ENCODE results near the gene CAND2.
A peak's percentile ranks its signal among the peaks of the same experiment; 100 is the strongest.
"Not testable (repeated sequence)": the region's sequence is repeated elsewhere in the genome, so short reads cannot be mapped to it uniquely, and the experiment has no call there.

The CAND2 gene

DNA sequence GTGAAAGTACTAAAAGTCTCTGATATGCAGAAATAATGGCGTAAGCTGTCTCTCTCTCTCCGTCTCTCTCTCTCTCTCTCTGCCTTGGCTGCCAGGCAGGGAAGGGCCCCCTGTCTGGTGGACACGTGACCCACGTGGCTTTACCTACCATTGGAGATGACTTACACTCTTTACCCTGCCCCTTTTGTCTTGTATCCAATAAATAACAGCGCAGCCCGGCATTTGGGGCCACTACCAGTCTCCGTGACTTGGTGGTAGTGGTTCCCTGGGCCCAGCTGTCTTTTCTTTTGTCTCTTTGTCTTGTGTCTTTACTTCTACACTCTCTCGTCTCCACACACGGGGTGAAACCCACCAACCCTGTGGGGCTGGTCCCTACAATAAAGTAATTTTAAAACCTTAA, 25.2 kb upstream of the CAND2 start:
- no peak for DNase-seq (ENCODE audit: low read depth in 3 of 3)

DNA sequence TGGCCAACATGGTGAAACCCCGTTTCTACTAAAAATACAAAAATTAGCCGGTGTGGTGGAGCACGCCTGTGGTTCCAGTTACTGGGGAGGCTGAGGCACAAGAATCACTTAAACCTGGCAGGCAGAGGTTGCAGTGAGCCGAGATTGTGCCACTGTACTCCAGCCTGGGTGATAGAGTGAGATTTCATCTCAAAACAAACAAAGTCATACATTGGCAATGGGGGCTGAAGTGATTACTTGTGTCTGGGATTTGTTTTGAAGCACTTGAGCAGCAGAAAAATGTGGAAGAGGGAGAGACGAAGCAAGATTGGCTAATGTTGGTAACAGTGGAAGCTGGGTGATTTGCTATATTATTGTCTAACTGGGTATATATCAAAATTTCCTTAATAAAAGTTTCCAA, 24.0 kb upstream of the CAND2 start:
- DNase-seq (ENCODE audit: low read depth in 3 of 3) = no peak

DNA sequence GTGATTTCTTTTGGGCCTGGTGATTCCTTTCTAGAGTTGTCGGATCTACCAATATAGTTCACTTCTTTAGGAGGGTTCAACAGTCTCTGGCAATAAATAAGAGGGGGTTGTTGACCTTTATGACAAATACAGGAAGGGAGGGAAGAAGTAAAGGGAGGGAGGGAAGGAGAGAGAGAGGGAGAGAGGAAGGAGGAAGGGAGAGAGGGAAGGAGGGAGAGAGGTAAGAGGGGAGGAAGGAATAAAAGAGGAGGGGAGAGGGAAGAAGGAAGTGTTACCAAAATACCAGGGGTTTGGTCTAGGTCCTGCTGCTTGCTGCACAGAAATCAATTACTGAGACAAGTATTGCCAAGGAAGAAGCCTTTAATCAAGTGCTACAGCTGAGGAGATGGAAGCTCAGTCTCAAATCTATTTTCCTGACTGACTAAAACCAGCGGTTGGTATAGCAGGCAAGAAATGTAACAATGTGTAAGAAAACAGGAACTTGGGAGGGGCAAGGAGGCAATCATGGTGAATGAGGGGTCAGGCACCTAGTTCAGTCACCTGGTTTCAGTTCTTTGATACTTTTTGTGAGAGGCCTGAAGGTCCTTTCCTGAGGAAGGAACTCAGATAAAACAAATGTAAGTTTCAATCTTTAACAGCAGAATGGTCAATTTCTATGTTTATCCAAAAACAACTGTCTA, 23.3 kb upstream of the CAND2 start:
- DNase-seq (ENCODE audit: low read depth in 3 of 3) = no peak

DNA sequence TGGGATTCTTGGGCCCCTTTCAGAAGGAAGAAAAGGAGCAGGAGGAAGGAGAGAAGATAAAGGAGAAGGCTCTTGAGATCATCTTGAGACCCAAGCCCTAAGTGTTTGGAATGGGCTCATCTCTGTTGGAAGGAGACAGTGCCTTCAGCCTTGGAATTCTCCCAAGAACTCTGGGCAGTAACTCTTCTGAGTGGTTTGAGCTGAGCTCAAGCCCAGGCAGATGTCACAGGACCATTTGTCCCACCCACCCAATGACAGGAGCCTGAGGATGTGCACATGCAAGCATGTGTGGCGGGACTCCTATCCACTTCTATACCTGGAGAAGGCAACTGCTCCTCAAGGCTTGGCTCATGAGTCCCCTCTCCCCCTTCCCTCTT, 22.8 kb upstream of the CAND2 start:
- DNase-seq (ENCODE audit: low read depth in 3 of 3) = no peak

DNA sequence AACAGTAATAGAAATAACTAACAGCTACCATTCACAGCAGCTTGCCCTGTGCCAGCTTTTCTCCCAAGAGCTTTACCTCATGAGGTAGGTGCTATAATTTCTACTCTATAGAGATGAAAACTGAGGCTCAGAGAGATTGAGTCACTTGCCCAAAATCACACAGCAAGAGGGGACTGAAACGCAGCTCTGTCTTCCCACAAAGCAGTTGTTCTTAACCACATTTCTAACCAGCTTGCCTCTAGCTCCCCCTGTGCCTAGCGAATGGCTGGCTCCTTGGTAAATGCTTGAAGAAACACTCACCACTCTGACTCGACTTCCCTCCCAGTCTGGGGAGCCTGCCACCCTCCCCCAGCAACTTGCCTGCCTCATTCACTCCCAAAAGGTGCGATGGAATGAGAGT, 21.9 kb upstream of the CAND2 start:
- no peak for DNase-seq (ENCODE audit: low read depth in 3 of 3)

DNA sequence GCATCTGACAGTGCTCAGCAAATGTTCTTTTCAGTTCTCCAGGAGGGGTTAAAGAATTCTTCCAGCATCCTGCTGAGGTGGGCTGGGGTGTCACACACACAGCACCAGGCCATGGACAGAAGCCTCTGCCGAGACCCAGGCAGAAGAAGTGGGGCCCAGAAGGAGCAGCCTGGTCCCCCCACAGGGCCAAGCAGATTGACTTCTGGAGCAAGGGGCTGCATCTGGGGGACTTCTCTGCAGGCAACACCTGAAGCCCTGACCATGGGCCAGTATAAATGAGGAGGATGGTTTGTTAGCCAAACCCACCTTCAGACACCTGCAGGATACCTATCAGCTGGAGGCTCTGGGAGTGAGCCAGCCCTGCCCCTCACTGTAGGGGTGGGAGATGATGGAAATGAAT, 21.3 kb upstream of the CAND2 start:
- no peak for DNase-seq (ENCODE audit: low read depth in 3 of 3)

DNA sequence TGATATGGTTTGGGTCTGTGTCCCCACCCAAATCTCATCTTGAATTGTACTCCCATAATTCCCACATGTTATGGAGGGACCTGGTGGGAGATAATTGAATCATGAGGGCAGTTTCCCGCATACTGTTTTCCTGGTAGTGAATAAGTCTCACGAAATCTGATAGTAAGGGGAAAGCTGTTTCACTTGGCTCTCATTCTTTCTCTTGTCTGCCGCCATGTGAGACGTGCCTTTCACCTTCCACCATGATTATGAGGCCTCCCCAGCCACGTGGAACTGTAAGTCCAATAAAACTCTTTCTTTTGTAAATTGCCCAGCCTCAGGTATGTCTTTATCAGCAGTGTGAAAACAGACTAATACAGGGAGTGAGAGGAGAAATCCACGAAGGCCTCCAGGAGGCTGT, 20.5 kb upstream of the CAND2 start:
- not testable (repeated sequence) for DNase-seq (ENCODE audit: low read depth in 3 of 3)

DNA sequence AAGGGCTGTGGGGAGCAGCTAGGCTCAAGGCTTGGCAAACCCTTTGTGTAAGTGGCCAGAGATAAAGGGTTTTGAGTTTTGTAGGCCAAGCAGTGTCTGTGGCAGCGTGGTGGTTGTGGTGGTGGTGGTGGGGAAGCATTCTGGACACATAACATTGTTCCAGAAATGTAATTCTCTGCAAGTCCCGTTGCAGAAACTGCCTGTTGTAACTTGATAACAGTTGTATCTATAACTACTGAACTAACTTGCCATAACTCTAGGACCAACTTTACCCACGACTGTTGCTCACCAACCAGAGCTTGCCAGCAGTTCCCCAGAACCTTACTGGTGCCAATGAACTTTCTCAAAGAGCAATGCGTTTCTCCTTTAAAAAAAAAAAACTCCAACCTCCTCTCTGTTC, 19.3 kb upstream of the CAND2 start:
- no peak for DNase-seq (ENCODE audit: low read depth in 3 of 3)

DNA sequence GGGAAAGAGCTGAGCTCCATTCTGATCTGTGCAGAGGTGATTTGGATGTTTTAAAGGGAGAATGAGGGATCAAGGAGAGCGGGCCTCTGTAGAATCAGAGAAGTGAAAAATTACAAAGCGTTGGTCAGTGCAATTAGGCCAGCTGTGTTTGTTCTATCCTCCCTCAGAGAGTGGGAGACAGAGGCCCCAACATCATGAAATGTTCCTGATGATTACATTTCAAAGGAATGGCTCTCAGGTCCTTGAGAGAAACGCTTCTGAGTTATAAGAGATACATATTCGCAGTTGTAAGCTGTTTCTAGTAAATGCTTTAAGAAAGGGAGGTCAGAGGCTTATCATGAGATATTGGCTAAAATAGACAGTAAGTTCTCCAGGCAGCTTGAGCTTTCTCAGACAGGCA, 15.7 kb upstream of the CAND2 start:
- DNase-seq (ENCODE audit: low read depth in 3 of 3) = no peak

DNA sequence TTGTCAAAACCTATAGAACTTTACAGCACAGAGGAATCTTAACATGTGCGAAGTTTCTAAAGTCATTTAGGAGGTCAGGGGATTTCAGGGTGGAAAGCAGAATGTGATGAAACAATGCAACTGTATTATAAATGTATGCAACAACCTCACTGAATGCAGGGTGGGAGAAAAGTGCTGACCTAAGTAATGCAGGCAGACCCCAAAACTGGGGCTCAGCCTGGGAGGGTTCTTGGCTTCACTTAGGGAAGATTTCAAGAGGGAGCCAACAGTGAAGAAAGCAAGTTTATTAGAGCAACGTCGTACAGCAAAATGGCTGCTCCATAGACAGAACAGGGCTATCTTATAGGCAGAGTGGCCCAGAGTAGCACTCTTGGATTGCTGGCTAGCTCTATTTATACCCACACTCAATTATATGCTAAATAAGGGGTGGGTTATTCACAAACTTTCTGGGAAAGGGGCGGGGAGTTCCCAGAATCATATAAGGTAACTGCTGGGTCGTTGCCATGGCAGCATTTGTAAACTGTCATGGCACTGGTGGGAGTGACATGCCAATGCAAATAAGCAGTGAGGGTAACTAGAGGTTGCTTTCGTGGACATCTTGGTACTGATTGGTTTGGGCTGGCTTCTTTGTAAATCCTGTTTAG, 14.2 kb upstream of the CAND2 start:
- no peak for DNase-seq (ENCODE audit: low read depth in 3 of 3)

DNA sequence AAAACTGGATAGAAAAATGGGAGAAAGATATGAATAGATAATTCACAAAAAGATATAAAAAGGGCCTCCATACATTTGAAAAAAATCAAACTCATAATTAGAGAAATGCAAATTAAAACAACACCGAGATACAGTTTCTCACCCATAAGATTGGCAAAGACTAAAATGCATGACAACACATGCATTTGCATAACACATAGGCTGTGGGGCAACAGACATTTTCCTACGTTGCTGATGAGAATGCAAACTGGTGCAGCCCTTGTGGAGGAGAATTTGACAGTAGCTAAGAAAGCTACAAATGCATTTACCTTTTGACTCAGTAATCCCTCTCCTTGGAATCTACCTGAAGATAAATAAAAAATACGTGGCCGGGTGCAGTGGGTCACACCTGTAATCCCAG, 11.4 kb upstream of the CAND2 start:
- no peak for DNase-seq (ENCODE audit: low read depth in 3 of 3)

DNA sequence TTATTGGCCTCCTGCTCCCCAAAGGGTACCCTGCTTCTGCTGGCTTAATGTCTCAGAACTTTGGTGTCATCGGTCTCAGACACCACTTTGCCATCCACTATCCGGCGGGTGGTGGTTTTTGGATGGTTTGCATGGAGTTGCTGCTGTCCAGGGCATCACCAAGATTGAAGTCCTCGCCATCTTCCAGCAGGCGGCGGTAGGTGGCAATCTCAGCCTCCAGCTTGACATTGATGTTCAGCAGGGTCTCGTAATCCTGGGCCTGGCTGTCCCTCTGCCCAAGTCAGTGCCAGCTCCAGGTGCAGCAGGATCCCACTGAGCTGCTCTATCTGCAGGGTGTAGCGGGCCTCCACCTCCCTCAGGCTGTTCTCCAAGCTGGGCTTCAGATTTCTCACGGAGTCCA, 9.1 kb upstream of the CAND2 start:
- DNase-seq (ENCODE audit: low read depth in 3 of 3) = peak; percentile 28 to 66 (median 29)

DNA sequence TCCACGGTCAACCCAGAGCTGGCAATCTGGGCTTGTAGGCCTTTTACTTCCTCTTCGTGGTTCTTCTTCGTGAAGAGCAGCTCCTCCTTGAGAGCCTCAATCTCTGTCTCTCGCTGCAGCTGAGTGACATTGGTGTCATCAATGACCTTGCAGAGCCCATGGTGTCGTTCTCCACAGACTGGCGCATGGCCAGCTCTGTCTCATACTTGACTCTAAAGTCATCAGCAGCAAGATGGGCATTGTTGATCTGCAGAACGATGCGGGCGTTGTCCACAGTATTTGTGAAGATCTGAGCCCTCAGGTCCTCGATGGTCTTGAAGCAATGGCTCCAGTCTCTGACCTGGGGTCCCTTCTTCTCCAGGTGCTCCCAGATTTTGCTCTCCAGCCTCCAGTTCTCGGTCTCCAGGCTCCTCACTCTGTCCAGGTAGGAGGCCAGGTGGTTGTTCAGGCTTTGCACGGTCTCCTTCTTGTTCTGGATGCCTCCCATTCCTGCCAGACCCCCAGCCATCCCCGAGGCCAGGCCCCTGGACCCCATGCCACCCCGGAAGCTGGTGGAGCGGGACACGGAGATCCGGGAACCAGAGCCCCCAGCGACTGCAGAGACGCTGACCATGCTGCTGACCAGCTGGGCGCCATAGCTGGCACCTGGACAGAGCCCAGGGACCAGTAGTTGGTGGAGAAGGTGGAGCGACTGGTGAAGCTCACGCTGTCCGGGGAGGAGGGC, 8.4 kb upstream of the CAND2 start:
- DNase-seq (ENCODE audit: low read depth in 3 of 3) = not testable (repeated sequence)

DNA sequence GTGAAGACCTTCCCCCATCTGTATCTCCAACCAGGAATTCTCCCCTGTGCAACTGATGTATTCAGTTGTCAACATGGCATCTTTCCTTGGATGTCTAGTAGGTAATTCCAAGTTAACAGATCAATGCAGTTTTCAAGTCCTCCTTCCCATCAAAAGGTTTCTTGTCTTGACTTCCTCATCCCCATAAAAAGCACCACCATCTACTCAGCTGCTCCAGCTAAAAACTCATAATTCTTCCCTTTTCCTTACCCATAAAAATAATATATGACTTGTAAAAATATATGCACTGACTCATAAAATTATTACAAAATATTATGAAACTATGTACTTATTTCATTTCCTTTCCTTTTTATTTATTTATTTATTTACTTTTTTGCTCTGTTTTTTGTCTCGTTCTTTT, 5.0 kb upstream of the CAND2 start:
- DNase-seq (ENCODE audit: low read depth in 3 of 3) = no peak

DNA sequence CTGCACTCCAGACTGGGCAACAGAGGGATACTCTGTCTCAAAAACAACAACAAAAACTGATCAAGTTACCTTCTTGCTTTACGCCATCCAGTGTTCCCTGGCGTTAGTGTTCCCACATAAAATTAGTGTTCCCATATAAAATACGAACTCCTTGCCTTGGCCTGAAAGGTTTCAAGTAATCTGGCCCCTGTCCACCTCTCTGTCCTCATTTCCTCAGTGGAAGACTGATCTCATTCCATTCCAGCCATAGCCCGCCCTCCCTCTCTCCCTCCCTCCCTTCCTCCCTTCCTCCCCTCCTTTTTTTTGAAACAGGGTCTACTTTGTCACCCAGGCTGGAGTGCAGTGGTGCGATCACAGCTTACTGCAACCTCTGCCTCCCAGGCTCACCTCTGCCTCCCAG, 2.8 kb upstream of the CAND2 start:
- DNase-seq (ENCODE audit: low read depth in 3 of 3) = no peak

DNA sequence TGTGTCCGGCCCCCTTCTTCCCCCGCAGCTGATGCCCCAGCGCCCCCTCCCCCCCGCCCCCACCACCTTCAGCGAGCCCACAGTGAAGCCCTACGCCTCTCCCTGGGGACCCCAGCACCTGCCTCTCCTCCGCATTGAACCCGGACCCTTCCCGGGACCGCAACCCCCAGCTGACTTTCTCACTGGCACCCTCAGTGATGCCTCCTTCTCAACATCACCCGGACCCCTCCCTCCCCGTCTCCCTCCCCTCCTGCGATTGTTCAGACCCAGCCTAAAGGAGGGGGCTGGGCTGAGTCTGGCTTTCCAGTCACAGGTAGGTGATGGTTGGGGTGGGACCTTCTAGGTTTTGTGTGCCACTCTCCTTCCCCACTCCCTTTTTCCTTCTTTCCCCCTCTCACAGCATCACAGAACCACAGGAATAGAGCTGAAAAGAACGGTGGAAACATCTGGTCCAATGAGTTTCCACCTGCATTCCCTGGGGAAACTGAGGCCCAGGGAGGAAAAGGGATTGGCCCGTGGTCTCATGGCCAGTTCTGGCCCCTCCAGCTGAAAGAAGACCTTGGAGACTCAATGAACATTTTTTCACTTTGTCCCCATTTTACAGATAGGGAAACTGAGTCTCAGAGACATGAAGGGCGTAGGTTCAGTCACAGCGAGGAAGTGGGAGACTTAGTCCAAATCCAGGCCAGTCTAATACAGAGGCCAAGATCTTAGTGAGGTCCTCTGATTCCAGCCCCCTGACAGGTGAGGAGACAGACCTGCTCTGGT, 828 bp downstream of the CAND2 start:
- no peak for DNase-seq (ENCODE audit: low read depth in 3 of 3)

DNA sequence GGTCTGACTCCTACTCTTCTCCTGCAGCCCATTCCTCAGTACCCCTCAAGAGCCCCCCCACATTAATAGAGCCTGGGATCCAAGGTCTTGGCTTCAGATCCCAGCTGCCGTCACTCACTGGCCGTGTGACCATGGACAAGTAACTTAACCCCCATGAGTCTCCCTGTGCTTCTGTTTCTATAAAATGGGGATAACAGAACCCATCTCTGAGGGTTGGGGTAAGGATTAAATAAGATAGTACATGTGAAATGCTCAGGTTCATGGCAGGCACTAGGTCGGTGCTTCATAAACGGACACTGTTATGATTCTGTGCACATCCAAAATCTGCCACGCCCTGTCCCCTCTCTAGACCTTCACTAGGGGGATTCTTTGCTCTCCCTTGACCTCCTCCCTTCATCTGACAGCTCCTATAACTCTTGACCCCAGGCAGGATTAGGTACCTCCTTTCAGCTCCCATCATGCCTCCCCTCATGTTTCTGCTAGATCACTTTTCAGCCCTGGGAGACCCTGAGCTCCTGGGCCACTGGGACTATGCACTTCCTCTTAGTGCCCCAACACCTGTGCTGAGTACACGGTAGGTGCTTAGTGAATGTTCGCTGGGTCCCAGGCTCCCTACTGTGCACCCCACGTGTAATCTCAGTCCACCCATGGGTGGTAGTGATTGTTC, 1.5 kb downstream of the CAND2 start:
- no peak for DNase-seq (ENCODE audit: low read depth in 3 of 3)

DNA sequence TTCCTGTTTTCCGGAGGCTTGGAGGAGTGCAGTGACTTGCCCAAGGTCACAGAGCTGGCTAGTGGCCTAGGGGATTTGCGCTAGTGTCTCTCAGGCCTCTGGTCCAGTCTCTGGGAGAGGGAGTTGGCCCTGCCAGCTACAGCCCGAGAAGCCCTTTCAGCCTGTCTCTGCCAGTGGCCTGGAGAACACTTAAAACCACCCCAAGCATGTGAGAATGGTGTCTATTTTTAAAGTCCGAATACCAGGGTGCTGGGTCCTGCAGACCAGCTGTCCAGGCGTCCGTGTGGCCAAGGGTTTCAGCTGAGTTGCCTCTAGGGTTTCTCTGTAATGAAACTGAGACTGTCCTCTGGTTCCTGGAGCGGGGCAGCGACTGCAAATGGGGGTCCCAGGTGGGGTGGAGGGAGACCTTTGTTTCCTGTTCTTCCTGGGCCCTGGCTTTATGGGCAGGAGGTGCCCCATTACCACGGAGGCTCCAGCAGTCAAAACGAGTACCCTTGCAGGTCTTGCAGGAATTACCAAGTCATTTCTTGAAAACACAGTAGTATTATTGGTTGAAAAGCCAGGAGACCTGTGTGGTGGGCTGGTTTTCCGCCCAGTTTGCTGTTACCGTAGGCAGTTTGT, 2.2 kb downstream of the CAND2 start:
- no peak for DNase-seq (ENCODE audit: low read depth in 3 of 3)

DNA sequence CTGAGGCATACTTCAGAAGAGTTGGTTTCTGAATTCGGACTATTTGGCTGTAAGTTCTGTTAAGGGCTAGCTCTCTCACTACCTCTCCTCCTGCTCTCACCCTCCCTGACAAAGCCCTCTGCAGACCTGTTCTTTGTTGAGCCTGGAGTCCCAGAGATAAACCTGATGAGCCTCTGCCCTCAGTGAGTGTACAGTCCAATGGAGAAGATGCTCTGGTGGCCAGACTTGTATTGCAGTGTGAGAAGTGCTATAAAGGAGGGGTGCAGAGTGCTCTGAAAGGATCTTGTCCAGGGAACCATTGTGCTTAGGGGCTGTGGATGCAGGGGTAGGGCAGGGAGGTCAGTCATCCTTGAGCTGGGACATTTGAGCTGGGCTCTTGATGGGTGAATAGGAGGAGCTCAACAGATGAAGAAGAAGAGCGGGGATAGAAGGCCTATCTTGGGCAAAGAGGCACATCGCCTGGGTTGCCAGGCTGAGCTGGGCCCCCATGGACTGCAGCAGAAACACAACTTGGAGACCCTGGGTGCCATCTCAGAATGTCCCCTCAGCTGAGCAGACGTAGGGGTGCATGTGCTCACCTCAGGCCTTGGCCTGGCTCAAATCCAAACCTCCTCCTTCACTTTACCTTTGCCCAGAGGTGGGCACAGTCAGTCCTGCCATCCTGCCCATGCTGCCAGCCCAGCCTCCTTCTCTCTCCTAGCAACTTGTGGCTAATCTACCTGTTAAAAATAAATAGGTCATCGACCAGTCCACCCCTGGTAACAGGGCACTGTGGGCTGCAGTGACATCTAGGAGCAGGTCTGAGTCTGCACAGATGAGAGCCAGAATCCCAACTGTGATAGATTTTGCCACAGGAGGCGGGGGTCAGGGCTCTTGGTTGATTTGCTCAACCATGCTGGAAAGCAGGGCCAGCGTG, 3.3 kb downstream of the CAND2 start:
- no peak for DNase-seq (ENCODE audit: low read depth in 3 of 3)

DNA sequence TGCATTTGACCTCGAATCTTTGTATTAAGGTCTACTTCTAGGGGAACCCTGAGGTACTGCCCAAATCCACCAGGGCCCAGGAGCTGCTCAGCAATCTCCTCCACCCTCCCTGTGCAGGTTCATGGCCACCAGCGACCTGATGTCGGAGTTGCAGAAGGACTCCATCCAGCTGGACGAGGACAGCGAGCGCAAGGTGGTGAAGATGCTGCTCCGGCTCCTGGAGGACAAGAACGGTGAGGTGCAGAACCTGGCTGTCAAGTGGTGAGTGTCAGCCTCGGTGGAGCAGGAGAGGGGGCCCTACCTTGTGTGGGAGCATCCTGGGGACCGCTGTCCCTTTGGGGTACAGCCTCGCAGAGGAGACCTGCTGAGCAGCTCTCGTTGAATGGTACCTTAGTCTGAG, 6.9 kb downstream of the CAND2 start:
- DNase-seq (ENCODE audit: low read depth in 3 of 3) = no peak
